Right ventricle myocardium superior (tissue), 1 donor: ENCODE measurements around the gene EDNRB. TPM values are rescaled to one million over a fixed set of nuclear protein-coding genes. Genes with fewer than 3 reads are reported as not detected.
"Not testable (repeated sequence)": the region's sequence is repeated elsewhere in the genome, so short reads cannot be mapped to it uniquely, and the experiment has no call there.

ENCODE experiments used
- ATAC-seq: fragments of 200-7000 bp; cut with Tn5 transposase; one replicate; pipeline ENCODE4 v1.9.1; 2020; ENCODE audit warnings: mild to moderate bottlenecking; ENCODE audit not compliant: poor library complexity
- DNase-seq: peaks from one replicate; pipeline ENCODE4 v3.0.0-alpha.2; 2020
- intact Hi-C: fragments of 100-400 bp; cut with DNase I; formaldehyde crosslinking; loops from one replicate; pipeline ENCODE4 v1.11.2; 2022
- long read RNA-seq: library from polyadenylated mRNA; unstranded; transcript quantifications from one replicate; pipeline ENCODE4 v2.0.0, GENCODE V29; 2021
- total RNA-seq: library from RNA; stranded (reverse); fragmentation: NEBNext Ultra II Directional; extraction: Animal tissue kit (Norgen Biotek cat#: 25700); gene quantifications from one replicate; pipeline ENCODE4 v1.2.1, GENCODE V29; 2021
- donor health status: DM: no; HTN: yes; CAD: no; lungs with severe emphysema.

EDNRB gene
- 26.0 TPM for total RNA-seq
- long read RNA-seq, full-length matches to known transcripts = 20 of 20 reads
- long read RNA-seq, partial matches to known transcripts = 0 of 20 reads
- long read RNA-seq, other reads (novel, unspliced or antisense) = 0 of 20 reads

GRCh38 chr13:77918391-77919245 lies at the start of gene EDNRB:
TSS of gene EDNRB (minus strand) at chr13:77918831. CDS start at chr13:77918573, 258 bp downstream.
- intact Hi-C loops = no loop called here
- ATAC-seq = peak; percentile 77
- peak; percentile 73 for DNase-seq

GRCh38 chr13:77966671-77967070 lies 48.0 kb upstream of the EDNRB start:
- intact Hi-C loops = no loop called here
- peak; percentile 80 for ATAC-seq
- DNase-seq = no peak

GRCh38 chr13:77952737-77953136 lies 34.1 kb upstream of the EDNRB start:
- intact Hi-C loops = no loop called here
- DNase-seq = no peak
- no peak for ATAC-seq

GRCh38 chr13:77952276-77952675 lies 33.6 kb upstream of the EDNRB start:
- DNase-seq (no peak), ATAC-seq (no peak)
- intact Hi-C loops = no loop called here

GRCh38 chr13:77946522-77946921 lies 27.9 kb upstream of the EDNRB start:
- DNase-seq (no peak), ATAC-seq (no peak)
- intact Hi-C loops = no loop called here

- ATAC-seq, intact Hi-C loops, DNase-seq: not testable (repeated sequence)
Measured at GRCh38 chr13:77935063-77935462, 16.4 kb upstream of the EDNRB start.

- intact Hi-C loops = no loop called here
- ATAC-seq (no peak), DNase-seq (no peak)
Measured at GRCh38 chr13:77930430-77930829, 11.8 kb upstream of the EDNRB start.

- ATAC-seq = no peak
- no peak for DNase-seq
- intact Hi-C loops = no loop called here
Measured at GRCh38 chr13:77928909-77929308, 10.3 kb upstream of the EDNRB start.

- intact Hi-C loops = no loop called here
- no peak for DNase-seq
- ATAC-seq = no peak
Measured at GRCh38 chr13:77925616-77926015, 7.0 kb upstream of the EDNRB start.

- DNase-seq = no peak
- intact Hi-C loops = no loop called here
- peak; percentile 37 for ATAC-seq
Measured at GRCh38 chr13:77919921-77920294, 1.3 kb upstream of the EDNRB start.

GRCh38 chr13:77919246-77919920 lies 752 bp upstream of the EDNRB start:
- intact Hi-C loops = no loop called here
- ATAC-seq (peak; percentile 87), DNase-seq (peak; percentile 80)

- intact Hi-C loops = no loop called here
- DNase-seq (no peak), ATAC-seq (no peak)
Measured at GRCh38 chr13:77916488-77916887, 2.1 kb downstream of the EDNRB start.

- intact Hi-C loops = no loop called here
- ATAC-seq (no peak), DNase-seq (no peak)
Measured at GRCh38 chr13:77915686-77916085, 2.9 kb downstream of the EDNRB start.

- intact Hi-C loops = no loop called here
- DNase-seq (no peak), ATAC-seq (no peak)
Measured at GRCh38 chr13:77913003-77913402, 5.6 kb downstream of the EDNRB start.

GRCh38 chr13:77911751-77912150 lies 6.9 kb downstream of the EDNRB start:
- ATAC-seq (no peak), DNase-seq (no peak)
- intact Hi-C loops = no loop called here

- ATAC-seq = no peak
- no peak for DNase-seq
- intact Hi-C loops = no loop called here
Measured at GRCh38 chr13:77909827-77910226, 8.8 kb downstream of the EDNRB start.

- intact Hi-C loops = no loop called here
- no peak for DNase-seq
- ATAC-seq = no peak
Measured at GRCh38 chr13:77908531-77908930, 10.1 kb downstream of the EDNRB start.

GRCh38 chr13:77907666-77908341 lies 10.8 kb downstream of the EDNRB start:
- intact Hi-C loops = no loop called here
- DNase-seq = peak; percentile 49
- ATAC-seq = peak; percentile 53

GRCh38 chr13:77904031-77904430 lies 14.6 kb downstream of the EDNRB start:
- intact Hi-C loops = no loop called here
- DNase-seq = no peak
- ATAC-seq = no peak
